ENCODE results near the gene PCSK6.
"Not testable (repeated sequence)": the region's sequence is repeated elsewhere in the genome, so short reads cannot be mapped to it uniquely, and the experiment has no call there.

The PCSK6 gene

GRCh38 chr15:101396484-101397261, 92.8 kb downstream of the PCSK6 start:
- no peak for DNase-seq

GRCh38 chr15:101394654-101395053, 94.9 kb downstream of the PCSK6 start:
- no peak for DNase-seq

GRCh38 chr15:101394056-101394630, 95.4 kb downstream of the PCSK6 start:
- no peak for DNase-seq

- no peak for DNase-seq
These were observed 96.3 kb downstream of the PCSK6 start for GRCh38 chr15:101393172-101393571.

GRCh38 chr15:101391981-101392640, 97.4 kb downstream of the PCSK6 start:
- no peak for DNase-seq

GRCh38 chr15:101391431-101391830, 98.1 kb downstream of the PCSK6 start:
- no peak for DNase-seq

GRCh38 chr15:101390462-101390861, 99.0 kb downstream of the PCSK6 start:
- no peak for DNase-seq

- DNase-seq: no peak
These were observed 99.4 kb downstream of the PCSK6 start for GRCh38 chr15:101390060-101390459.

GRCh38 chr15:101389362-101389761, 100.1 kb downstream of the PCSK6 start:
- DNase-seq: no peak

- no peak for DNase-seq
These were observed 101.5 kb downstream of the PCSK6 start for GRCh38 chr15:101388046-101388445.

GRCh38 chr15:101387574-101387973, 101.9 kb downstream of the PCSK6 start:
- no peak for DNase-seq

- no peak for DNase-seq
These were observed 102.5 kb downstream of the PCSK6 start for GRCh38 chr15:101386967-101387366.

GRCh38 chr15:101386006-101386405, 103.5 kb downstream of the PCSK6 start:
- DNase-seq: no peak

GRCh38 chr15:101384276-101384675, 105.2 kb downstream of the PCSK6 start:
- no peak for DNase-seq

GRCh38 chr15:101382544-101382943, 107.0 kb downstream of the PCSK6 start:
- no peak for DNase-seq

GRCh38 chr15:101381671-101382212, 107.8 kb downstream of the PCSK6 start:
- no peak for DNase-seq

GRCh38 chr15:101380146-101380545, 109.4 kb downstream of the PCSK6 start:
- no peak for DNase-seq

- no peak for DNase-seq
These were observed 109.9 kb downstream of the PCSK6 start for GRCh38 chr15:101379647-101380046.

GRCh38 chr15:101378879-101379278, 110.6 kb downstream of the PCSK6 start:
- DNase-seq: no peak

- DNase-seq: peak; percentile 65
These were observed 111.2 kb downstream of the PCSK6 start for GRCh38 chr15:101378171-101378755.

- DNase-seq: no peak
These were observed 112.7 kb downstream of the PCSK6 start for GRCh38 chr15:101376615-101377395.

GRCh38 chr15:101375006-101375405, 114.5 kb downstream of the PCSK6 start:
- not testable (repeated sequence) for DNase-seq

- DNase-seq: no peak
These were observed 115.2 kb downstream of the PCSK6 start for GRCh38 chr15:101374326-101374725.
